Astrocyte of the cerebellum (primary cell): ENCODE measurements around the gene DGKH.
A peak's percentile ranks its signal among the peaks of the same experiment; 100 is the strongest.

ENCODE experiments used
- DNase-seq: peaks from one replicate; pipeline ENCODE4 v3.0.0-alpha.2; 2011; ENCODE audit warnings: low read depth
- H3K4me3 ChIP-seq: 2 replicates; pipeline ENCODE4 v1.5.1; 2011; ENCODE audit warnings: mild to moderate bottlenecking, low read depth, low read length, moderate library complexity
- in situ Hi-C: cut with HindIII; loops from 2 replicates; pipeline ENCODE4 v1.10.0; 2017; ENCODE audit warnings: low sequenced_read_pairs
- TF ChIP-seq, protein P1 (sequence below): IDR thresholded peaks from 2 replicates; pipeline ENCODE4 v1.5.1; 2012; ENCODE audit warnings: low read length, low read depth, moderate library complexity, mild to moderate bottlenecking; ENCODE audit errors: missing control alignments

The DGKH gene, protein sequence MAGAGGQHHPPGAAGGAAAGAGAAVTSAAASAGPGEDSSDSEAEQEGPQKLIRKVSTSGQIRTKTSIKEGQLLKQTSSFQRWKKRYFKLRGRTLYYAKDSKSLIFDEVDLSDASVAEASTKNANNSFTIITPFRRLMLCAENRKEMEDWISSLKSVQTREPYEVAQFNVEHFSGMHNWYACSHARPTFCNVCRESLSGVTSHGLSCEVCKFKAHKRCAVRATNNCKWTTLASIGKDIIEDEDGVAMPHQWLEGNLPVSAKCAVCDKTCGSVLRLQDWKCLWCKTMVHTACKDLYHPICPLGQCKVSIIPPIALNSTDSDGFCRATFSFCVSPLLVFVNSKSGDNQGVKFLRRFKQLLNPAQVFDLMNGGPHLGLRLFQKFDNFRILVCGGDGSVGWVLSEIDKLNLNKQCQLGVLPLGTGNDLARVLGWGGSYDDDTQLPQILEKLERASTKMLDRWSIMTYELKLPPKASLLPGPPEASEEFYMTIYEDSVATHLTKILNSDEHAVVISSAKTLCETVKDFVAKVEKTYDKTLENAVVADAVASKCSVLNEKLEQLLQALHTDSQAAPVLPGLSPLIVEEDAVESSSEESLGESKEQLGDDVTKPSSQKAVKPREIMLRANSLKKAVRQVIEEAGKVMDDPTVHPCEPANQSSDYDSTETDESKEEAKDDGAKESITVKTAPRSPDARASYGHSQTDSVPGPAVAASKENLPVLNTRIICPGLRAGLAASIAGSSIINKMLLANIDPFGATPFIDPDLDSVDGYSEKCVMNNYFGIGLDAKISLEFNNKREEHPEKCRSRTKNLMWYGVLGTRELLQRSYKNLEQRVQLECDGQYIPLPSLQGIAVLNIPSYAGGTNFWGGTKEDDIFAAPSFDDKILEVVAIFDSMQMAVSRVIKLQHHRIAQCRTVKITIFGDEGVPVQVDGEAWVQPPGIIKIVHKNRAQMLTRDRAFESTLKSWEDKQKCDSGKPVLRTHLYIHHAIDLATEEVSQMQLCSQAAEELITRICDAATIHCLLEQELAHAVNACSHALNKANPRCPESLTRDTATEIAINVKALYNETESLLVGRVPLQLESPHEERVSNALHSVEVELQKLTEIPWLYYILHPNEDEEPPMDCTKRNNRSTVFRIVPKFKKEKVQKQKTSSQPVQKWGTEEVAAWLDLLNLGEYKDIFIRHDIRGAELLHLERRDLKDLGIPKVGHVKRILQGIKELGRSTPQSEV

DNA sequence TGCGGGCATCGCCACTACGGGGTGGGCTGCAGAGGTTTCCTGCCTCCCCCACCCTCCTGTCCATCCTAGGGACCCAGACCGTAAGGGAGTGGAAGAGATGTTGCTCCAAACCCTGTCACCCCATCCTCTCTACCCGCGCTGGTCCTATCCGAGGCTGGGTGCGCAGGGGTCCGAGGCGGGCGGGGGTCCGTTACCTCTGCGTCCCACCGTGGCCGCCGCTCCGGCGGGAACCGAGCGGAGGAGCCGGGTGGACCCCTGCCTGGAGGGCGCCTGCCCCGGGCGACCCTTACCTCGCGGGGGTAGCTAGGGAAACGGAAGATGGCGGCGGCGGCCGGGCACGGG, at the start of gene DGKH:
TSS of gene DGKH (plus strand) at position 307 of the 342 bp plus-strand sequence. CDS start 126 bp downstream, outside the sequence.
- DNase-seq: no peak
- TF ChIP-seq, protein P1, sequence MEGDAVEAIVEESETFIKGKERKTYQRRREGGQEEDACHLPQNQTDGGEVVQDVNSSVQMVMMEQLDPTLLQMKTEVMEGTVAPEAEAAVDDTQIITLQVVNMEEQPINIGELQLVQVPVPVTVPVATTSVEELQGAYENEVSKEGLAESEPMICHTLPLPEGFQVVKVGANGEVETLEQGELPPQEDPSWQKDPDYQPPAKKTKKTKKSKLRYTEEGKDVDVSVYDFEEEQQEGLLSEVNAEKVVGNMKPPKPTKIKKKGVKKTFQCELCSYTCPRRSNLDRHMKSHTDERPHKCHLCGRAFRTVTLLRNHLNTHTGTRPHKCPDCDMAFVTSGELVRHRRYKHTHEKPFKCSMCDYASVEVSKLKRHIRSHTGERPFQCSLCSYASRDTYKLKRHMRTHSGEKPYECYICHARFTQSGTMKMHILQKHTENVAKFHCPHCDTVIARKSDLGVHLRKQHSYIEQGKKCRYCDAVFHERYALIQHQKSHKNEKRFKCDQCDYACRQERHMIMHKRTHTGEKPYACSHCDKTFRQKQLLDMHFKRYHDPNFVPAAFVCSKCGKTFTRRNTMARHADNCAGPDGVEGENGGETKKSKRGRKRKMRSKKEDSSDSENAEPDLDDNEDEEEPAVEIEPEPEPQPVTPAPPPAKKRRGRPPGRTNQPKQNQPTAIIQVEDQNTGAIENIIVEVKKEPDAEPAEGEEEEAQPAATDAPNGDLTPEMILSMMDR: no peak
- in situ Hi-C loops: no loop called here
- H3K4me3 ChIP-seq: peak within 1 kb of the TSS; percentile 77

DNA sequence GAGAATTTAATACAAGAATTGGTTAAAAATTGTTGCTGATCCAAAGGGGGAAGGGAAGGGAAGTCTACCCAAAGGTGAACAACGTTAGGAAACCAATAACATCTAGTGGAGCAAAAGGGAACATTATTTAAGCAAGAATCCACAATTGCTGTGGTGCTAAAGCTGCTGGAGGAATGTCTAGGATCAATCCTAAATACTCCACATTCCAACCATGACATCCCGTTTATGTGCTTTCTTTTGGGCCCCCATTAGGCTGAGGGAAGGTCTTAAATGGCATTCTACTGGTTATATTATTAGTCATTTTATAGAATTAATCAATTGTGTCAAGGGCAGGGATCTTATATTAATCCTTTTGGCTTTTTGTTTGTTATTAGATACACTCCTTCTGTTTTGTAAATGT, 47.6 kb upstream of the DGKH start:
- TF ChIP-seq, protein P1: no peak
- no peak for DNase-seq
- no peak overlapping the region for H3K4me3 ChIP-seq
- in situ Hi-C loops: no loop called here

GRCh38 chr13:42001580-42001979, 46.9 kb upstream of the DGKH start:
- TF ChIP-seq, protein P1: no peak
- H3K4me3 ChIP-seq: no peak overlapping the region
- in situ Hi-C loops: no loop called here
- no peak for DNase-seq

DNA sequence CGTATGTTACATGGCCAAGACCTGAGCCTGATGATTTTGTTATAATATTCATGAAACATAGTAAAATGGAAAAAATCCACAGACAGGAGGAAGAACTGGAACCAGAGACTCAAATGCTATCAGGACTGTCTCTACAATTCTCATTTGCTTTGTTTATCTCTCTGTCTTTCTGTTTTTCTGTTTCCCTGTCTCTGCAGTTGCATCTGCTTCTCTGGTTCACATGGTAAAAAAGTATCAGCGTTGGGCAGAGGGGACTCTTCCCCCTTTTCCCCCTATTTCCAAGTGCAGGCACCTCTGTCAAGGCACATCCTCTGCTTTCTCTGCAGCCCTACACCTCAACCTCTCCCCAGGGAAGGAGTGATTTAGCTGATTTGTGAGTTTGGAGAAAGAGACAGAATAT, 46.4 kb upstream of the DGKH start:
- no peak for DNase-seq
- no peak overlapping the region for H3K4me3 ChIP-seq
- TF ChIP-seq, protein P1: no peak
- in situ Hi-C loops: no loop called here

GRCh38 chr13:42007844-42008243, 40.6 kb upstream of the DGKH start:
- DNase-seq: peak; percentile 41
- TF ChIP-seq, protein P1: no peak
- H3K4me3 ChIP-seq: no peak overlapping the region
- in situ Hi-C loops: no loop called here

DNA sequence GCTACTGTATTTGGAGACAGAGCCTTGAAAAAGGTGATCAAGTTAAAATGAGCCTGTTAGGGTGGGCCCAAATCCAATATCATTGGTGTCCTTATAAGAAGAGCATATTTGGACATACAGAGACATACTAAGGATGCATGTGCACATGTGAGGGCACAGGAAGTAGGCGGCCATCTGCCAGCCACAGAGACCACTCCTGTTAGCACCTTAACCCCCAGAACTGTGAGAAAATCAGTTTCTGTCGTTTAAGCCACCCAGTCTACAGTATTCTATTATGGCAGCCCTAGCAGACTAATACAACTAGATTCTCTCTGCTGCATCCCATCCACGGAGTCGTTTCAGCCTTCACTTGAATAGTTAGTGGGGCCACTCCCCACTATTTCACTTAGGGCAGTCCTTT, 39.4 kb upstream of the DGKH start:
- in situ Hi-C loops: no loop called here
- TF ChIP-seq, protein P1: no peak
- no peak for DNase-seq
- H3K4me3 ChIP-seq: no peak overlapping the region
